Endothelial cell (in vitro differentiated cells): ENCODE measurements around the gene CYTH3. TPM values are rescaled to one million over a fixed set of nuclear protein-coding genes. Genes with fewer than 3 reads are reported as not detected.
A peak's percentile ranks its signal among the peaks of the same experiment; 100 is the strongest.

ENCODE experiments used
- DNase-seq: peaks from one replicate; pipeline ENCODE4 v3.0.0; 2021; ENCODE audit warnings: low spot score
- H3K27ac Mint-ChIP-seq: one replicate; pipeline ENCODE4 v1.8.0; 2021; ENCODE audit warnings: mixed read lengths, inconsistent platforms; ENCODE audit not compliant: unreplicated experiment
- H3K27me3 Mint-ChIP-seq: one replicate; pipeline ENCODE4 v1.8.0; 2021; ENCODE audit warnings: mild to moderate bottlenecking, moderate library complexity, mixed read lengths, inconsistent platforms; ENCODE audit not compliant: unreplicated experiment
- H3K36me3 Mint-ChIP-seq: one replicate; pipeline ENCODE4 v1.8.0; 2021; ENCODE audit warnings: mild to moderate bottlenecking, low read depth, mixed read lengths, inconsistent platforms; ENCODE audit not compliant: unreplicated experiment
- H3K4me1 Mint-ChIP-seq: one replicate; pipeline ENCODE4 v1.8.0; 2021; ENCODE audit warnings: mild to moderate bottlenecking, mixed read lengths, inconsistent platforms; ENCODE audit not compliant: unreplicated experiment
- H3K4me3 Mint-ChIP-seq: one replicate; pipeline ENCODE4 v1.8.0; 2021; ENCODE audit warnings: mild to moderate bottlenecking, mixed read lengths, inconsistent platforms; ENCODE audit not compliant: unreplicated experiment
- H3K9me3 Mint-ChIP-seq: one replicate; pipeline ENCODE4 v1.8.0; 2021; ENCODE audit warnings: mixed read lengths, inconsistent platforms; ENCODE audit not compliant: unreplicated experiment
- CTCF ChIP-seq: fragments of 200-600 bp; sonication (generic); IDR thresholded peaks from one replicate; pipeline ENCODE4 v1.5.0; 2021; ENCODE audit warnings: antibody characterized with exemption; ENCODE audit not compliant: unreplicated experiment
- total RNA-seq: library from RNA; stranded (reverse); fragmentation: NEBNext Ultra II Directional; extraction: Animal tissue kit (Norgen Biotek cat#: 25700); gene quantifications from one replicate; pipeline ENCODE4 v1.2.1, GENCODE V29; 2021; ENCODE audit not compliant: unreplicated experiment

The CYTH3 gene
- total RNA-seq, 1 donor from 2014 or later = 24.3 TPM

- peaks cover 33% of the 10 kb centered on the region for H3K4me1 Mint-ChIP-seq
Observed at GRCh38 chr7:6271060-6271658, 1.3 kb downstream of the CYTH3 start.

GRCh38 chr7:6269527-6269926 is 2.9 kb downstream of the CYTH3 start:
- Mint-ChIP-seq H3K27ac (peak overlapping the region; percentile 72), H3K27me3 (peaks cover 12% of the 10 kb centered on the region), H3K4me3 (peak overlapping the region; percentile 8), H3K36me3 (peaks cover 7% of the 10 kb centered on the region), H3K9me3 (no peaks in the 10 kb centered on the region), H3K4me1 (peaks cover 33% of the 10 kb centered on the region)
- no peak for DNase-seq
- TF ChIP-seq CTCF = no peak

More at GRCh38 chr7:6271060-6271658, 1.3 kb downstream of the CYTH3 start:
- H3K27ac Mint-ChIP-seq = peak overlapping the region; percentile 39
- peaks cover 7% of the 10 kb centered on the region for H3K36me3 Mint-ChIP-seq
- DNase-seq = peak; percentile 31
- no peaks in the 10 kb centered on the region for H3K9me3 Mint-ChIP-seq
- peak overlapping the region; percentile 97 for H3K4me3 Mint-ChIP-seq
- no peak for TF ChIP-seq CTCF
- H3K27me3 Mint-ChIP-seq = peaks cover 13% of the 10 kb centered on the region

GRCh38 chr7:6268907-6269306 is 3.5 kb downstream of the CYTH3 start:
- H3K27me3 Mint-ChIP-seq = peaks cover 12% of the 10 kb centered on the region
- H3K4me3 Mint-ChIP-seq = peak overlapping the region; percentile 8
- DNase-seq = peak; percentile 44
- peaks cover 33% of the 10 kb centered on the region for H3K4me1 Mint-ChIP-seq
- peaks cover 7% of the 10 kb centered on the region for H3K36me3 Mint-ChIP-seq
- no peak for TF ChIP-seq CTCF
- peak overlapping the region; percentile 72 for H3K27ac Mint-ChIP-seq
- H3K9me3 Mint-ChIP-seq = no peaks in the 10 kb centered on the region

GRCh38 chr7:6268023-6268900 is 4.2 kb downstream of the CYTH3 start:
- Mint-ChIP-seq H3K4me1 (peaks cover 33% of the 10 kb centered on the region), H3K9me3 (no peaks in the 10 kb centered on the region), H3K4me3 (no peak overlapping the region), H3K27ac (peak overlapping the region; percentile 57), H3K36me3 (peaks cover 7% of the 10 kb centered on the region), H3K27me3 (peaks cover 10% of the 10 kb centered on the region)
- DNase-seq = no peak
- TF ChIP-seq CTCF = no peak

GRCh38 chr7:6266699-6267098 is 5.7 kb downstream of the CYTH3 start:
- TF ChIP-seq CTCF = no peak
- Mint-ChIP-seq H3K4me1 (peaks cover 39% of the 10 kb centered on the region), H3K4me3 (no peak overlapping the region), H3K36me3 (peaks cover 7% of the 10 kb centered on the region), H3K27ac (no peak overlapping the region), H3K27me3 (peaks cover 8% of the 10 kb centered on the region), H3K9me3 (no peaks in the 10 kb centered on the region)
- no peak for DNase-seq
